Stimulated activated CD4-positive, alpha-beta T cell treated with anti-CD3 and anti-CD28 coated beads, Interleukin-4, amount 100 ng/mL, for 24 hours (primary cell): Measurements from ENCODE around the gene OR4E2.
"Not testable (repeated sequence)": the region's sequence is repeated elsewhere in the genome, so short reads cannot be mapped to it uniquely, and the experiment has no call there.

Experiments
- DNase-seq: peaks from one replicate; pipeline ENCODE4 v3.0.0-alpha.2; 2020

The OR4E2 gene

GRCh38 chr14:21697662-21698061 is 44.0 kb downstream of the OR4E2 start:
- DNase-seq, result not testable (repeated sequence)

- not testable (repeated sequence) for DNase-seq
Measured at GRCh38 chr14:21698538-21698937, 44.9 kb downstream of the OR4E2 start.

- DNase-seq, result no peak
Measured at GRCh38 chr14:21699551-21699950, 45.9 kb downstream of the OR4E2 start.

GRCh38 chr14:21702316-21702715 is 48.7 kb downstream of the OR4E2 start:
- DNase-seq, result no peak

GRCh38 chr14:21703357-21704326 is 50.0 kb downstream of the OR4E2 start:
- peak; percentile 7 for DNase-seq

- no peak for DNase-seq
Measured at GRCh38 chr14:21704338-21704737, 50.7 kb downstream of the OR4E2 start.

GRCh38 chr14:21711360-21711961 is 57.8 kb downstream of the OR4E2 start:
- DNase-seq, result peak; percentile 32

GRCh38 chr14:21712036-21712435 is 58.4 kb downstream of the OR4E2 start:
- no peak for DNase-seq

GRCh38 chr14:21714318-21714929 is 60.8 kb downstream of the OR4E2 start:
- no peak for DNase-seq
